Sigmoid colon (tissue), 4 donors: ENCODE measurements around the gene KSR1.

ENCODE experiments used
- POLR2A ChIP-seq, 2 donors: fragments of 450-650 bp; IDR thresholded peaks; one replicate each; pipeline ENCODE4 v1.6.1; 2016; ENCODE audit warnings: antibody characterized with exemption in 2 of 2, mild to moderate bottlenecking in 2 of 2, moderate library complexity in 2 of 2
- POLR2AphosphoS5 ChIP-seq, 4 donors: sonication (generic); formaldehyde crosslinking; IDR thresholded peaks; one replicate each; pipeline ENCODE4 v1.6.1; 2017; ENCODE audit warnings: antibody characterized with exemption in 4 of 4
- TF ChIP-seq, protein P1 (sequence below), 4 experiments: fragments of 450-650 bp in 3 of 4; fragments of 200-600 bp in 1 of 4; IDR thresholded peaks; one replicate each; pipeline ENCODE4 v1.5.1; 2016 to 2019; ENCODE audit warnings: antibody characterized with exemption in 4 of 4, mild to moderate bottlenecking in 3 of 4, moderate library complexity in 2 of 4

GRCh38 chr17:27668488-27668823, 212.2 kb downstream of the KSR1 start:
- TF ChIP-seq POLR2A (IDR thresholded peaks at IDR 0.05) = no peak
- TF ChIP-seq POLR2AphosphoS5 (IDR thresholded peaks at IDR 0.05) = no peak
- TF ChIP-seq, protein P1, sequence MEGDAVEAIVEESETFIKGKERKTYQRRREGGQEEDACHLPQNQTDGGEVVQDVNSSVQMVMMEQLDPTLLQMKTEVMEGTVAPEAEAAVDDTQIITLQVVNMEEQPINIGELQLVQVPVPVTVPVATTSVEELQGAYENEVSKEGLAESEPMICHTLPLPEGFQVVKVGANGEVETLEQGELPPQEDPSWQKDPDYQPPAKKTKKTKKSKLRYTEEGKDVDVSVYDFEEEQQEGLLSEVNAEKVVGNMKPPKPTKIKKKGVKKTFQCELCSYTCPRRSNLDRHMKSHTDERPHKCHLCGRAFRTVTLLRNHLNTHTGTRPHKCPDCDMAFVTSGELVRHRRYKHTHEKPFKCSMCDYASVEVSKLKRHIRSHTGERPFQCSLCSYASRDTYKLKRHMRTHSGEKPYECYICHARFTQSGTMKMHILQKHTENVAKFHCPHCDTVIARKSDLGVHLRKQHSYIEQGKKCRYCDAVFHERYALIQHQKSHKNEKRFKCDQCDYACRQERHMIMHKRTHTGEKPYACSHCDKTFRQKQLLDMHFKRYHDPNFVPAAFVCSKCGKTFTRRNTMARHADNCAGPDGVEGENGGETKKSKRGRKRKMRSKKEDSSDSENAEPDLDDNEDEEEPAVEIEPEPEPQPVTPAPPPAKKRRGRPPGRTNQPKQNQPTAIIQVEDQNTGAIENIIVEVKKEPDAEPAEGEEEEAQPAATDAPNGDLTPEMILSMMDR (IDR thresholded peaks at IDR 0.05) = no peak
